ENCODE data around the gene TEX12.

Gene TEX12

GRCh38 chr11:112221274-112221835 lies 54.2 kb downstream of the TEX12 start:
- H3K4me3 ChIP-seq (ENCODE audit: low read depth, low read length), result no peak overlapping the region
- TF ChIP-seq, protein P1, sequence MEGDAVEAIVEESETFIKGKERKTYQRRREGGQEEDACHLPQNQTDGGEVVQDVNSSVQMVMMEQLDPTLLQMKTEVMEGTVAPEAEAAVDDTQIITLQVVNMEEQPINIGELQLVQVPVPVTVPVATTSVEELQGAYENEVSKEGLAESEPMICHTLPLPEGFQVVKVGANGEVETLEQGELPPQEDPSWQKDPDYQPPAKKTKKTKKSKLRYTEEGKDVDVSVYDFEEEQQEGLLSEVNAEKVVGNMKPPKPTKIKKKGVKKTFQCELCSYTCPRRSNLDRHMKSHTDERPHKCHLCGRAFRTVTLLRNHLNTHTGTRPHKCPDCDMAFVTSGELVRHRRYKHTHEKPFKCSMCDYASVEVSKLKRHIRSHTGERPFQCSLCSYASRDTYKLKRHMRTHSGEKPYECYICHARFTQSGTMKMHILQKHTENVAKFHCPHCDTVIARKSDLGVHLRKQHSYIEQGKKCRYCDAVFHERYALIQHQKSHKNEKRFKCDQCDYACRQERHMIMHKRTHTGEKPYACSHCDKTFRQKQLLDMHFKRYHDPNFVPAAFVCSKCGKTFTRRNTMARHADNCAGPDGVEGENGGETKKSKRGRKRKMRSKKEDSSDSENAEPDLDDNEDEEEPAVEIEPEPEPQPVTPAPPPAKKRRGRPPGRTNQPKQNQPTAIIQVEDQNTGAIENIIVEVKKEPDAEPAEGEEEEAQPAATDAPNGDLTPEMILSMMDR (IDR thresholded peaks at IDR 0.05; ENCODE audit: insufficient read depth, low read depth, low read length, missing control alignments), result no peak
- no peak for DNase-seq (ENCODE audit: low read depth)
